GM12873 (cell line): ENCODE data around the gene CLIP2.

Experiments used
- TF ChIP-seq, protein P1 (sequence below): IDR thresholded peaks from 2 replicates; pipeline ENCODE4 v1.5.1; 2012; ENCODE audit warnings: low read depth, mild to moderate bottlenecking, moderate library complexity, low read length, control low read depth; ENCODE audit not compliant: insufficient read depth; ENCODE audit errors: missing control alignments

The CLIP2 gene

DNA sequence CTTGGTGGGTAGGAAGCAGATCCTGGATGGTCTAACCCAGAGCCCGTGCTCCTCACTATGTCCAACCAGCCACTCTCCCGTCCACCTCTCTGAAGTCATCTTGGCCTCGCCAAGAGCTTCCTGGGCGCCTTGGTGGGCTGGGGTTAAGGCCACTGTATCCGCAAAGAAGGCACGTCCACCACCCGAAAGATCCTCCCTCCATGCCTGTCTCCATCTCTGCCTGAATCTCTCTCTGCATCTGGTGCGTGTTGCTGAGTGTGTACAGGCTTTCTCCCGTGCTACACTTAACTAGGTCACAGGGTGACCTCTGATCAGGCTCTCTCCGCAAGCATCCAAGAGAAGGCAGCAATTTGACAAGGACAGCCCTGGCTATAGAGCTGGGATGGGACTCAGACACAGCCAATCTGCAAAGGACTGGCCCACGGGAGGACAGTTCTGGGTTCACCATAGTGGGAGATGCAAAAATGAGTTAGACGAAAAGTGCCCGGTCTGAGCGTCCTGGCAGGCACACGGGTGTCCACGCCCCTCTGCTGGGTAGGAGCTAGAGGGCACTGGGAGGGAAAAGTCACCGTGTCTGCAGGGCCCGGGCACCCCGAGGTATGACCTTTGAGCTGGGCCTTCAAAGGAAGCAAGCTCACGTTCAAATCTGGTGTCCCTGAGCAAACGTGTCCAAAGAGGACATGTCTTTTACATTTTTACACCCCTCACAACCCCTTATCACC is 25.6 kb upstream of the CLIP2 start:
- TF ChIP-seq, protein P1, sequence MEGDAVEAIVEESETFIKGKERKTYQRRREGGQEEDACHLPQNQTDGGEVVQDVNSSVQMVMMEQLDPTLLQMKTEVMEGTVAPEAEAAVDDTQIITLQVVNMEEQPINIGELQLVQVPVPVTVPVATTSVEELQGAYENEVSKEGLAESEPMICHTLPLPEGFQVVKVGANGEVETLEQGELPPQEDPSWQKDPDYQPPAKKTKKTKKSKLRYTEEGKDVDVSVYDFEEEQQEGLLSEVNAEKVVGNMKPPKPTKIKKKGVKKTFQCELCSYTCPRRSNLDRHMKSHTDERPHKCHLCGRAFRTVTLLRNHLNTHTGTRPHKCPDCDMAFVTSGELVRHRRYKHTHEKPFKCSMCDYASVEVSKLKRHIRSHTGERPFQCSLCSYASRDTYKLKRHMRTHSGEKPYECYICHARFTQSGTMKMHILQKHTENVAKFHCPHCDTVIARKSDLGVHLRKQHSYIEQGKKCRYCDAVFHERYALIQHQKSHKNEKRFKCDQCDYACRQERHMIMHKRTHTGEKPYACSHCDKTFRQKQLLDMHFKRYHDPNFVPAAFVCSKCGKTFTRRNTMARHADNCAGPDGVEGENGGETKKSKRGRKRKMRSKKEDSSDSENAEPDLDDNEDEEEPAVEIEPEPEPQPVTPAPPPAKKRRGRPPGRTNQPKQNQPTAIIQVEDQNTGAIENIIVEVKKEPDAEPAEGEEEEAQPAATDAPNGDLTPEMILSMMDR: no peak

DNA sequence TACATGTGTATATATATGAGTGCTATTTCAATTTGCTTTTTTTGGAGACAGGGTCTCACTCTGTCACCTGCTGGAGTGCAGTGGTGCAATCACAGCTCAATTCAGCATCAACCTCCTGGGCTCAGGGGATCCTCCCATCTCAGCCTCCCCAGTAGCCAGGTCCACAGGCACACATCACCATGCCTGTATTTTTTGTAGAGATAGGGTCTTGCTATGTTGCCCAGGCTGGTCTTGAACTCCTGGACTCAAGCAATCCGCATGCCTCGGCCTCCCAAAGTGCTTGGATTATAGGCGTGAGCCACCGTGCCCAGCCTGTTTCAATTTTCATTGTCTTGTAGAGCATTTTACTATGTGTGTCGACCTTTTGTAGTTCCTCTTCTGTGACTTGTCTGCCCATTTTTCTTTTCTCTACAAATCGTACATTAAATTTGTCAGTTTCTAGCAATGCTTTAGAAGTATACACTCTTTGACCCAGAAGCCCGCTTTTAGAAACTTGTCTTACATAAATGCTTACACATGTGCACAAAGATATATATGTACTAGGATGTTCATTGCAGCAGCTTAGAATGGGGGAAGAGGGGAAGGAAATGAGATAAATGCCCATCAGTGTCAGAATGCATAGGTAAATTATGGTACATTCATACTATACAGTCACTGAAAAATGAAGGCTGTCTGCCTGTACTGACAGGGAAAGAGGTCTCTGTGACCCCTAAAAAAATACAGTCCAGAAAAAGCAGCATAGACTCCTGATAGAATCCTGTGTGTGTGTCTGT is 22.8 kb upstream of the CLIP2 start:
- TF ChIP-seq, protein P1: no peak

DNA sequence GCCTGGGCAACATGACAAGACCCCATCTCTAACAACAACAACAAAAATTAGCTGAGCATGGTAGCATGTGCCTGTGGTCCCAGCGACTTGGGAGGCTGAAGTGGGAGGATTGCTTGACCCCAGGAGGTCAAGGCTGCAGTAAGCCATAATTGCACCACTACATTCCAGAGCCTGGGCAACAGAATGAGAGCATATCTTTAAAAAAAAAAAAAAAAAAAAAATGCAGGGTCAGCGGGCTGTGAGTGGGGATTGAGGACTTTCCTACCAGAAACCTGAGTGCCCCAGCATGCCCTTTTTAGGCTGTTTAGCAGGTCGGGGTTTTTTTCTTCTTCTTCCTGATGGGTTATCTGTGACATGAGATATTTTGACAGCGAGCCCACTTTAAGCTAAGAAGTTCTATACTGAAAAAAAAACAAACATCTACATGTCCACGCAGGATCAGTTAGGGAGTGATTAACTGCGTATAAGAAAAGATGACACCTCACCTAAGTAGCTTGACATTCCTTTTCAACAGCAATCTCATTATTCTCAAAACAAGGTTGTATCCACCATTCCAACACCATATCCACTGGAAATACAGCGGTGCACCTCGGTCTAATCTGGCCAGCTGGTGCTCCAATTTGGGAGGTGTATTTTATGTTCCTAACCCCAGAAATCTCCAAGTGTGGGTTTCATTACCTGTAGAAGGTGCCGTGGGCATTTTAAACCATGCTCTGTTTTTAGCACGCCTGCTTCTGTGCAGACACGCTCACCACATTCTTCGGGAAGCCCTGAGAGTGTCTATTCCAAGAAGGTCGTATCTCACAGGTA is 21.2 kb upstream of the CLIP2 start:
- TF ChIP-seq, protein P1: no peak

DNA sequence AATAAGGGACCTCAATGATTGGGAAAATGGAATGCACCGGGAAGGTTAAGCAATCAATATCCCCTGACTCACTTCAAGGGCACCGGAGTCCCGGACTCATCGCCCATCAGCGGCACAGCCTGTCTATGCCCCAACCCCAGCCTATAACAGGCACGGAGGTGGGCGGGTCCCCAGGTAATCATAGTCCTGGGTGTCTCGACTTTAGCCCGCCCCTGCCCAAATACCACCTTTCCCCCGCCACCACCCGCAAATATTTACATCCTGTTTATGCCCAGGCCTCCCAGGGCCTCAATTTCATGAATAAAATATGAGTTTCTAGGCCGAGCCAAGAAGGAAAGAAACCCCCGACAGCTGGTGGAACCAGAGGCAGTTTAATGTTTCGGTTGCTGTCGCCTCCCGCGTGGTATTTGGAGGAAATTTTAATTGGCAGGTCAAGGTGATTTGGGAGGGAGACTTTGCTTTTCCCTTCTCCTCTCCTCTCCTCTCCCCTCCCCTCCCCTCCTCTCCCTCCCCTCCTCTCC is 19.4 kb upstream of the CLIP2 start:
- TF ChIP-seq, protein P1: no peak

DNA sequence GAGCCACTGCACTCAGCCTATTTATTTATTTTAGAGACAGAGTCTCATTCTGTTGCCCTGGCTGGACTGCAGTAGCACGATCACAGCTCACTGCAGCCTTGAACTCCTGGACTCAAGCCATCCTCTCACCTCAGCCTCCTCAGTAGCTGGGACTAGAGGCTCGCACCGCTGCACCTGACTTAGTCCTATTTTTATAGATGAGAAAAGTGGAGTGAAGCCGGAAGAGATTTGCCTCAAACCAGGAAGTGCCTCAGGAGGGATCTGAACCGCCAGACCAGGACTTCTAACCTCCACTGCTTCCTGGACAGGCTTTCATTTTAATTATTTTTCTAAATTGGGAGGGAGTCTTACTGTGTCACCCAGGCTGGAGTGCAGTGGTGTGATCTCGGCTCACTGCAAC is 17.5 kb upstream of the CLIP2 start:
- TF ChIP-seq, protein P1: no peak

DNA sequence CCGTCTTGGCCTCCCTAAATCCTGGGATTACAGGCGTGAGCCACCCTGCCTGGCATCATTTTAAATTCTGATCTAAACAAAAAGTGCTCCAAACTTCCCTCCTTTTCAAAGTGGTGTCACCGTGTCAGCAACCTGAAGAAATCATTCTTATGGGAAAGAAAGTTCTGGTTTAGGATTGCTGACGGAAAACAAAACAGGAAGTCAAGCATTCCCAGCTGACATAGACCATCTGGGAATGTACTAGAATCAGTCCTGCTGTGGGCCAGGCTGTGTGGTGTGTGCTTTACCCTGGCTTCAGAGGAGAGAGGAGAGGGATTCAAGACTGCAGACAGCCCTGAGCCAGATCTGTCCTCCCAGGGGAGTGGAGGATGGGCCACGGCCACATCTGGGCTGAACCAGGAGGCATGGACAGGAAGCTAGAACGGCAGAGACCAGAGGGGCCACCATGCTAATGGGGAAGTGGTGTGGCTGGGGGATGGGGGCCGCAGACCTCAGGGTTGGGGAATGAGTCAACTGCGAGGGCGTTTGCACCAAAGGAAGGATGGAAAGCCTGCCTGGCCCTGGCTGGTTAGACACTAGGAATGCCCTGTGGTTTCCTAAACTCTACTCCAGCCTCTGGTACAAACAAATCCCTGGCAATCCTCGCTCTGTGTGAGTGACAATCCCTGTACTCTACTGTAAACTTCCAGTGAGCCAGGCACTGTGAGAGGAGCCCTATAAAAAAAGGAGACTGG is 16.7 kb upstream of the CLIP2 start:
- TF ChIP-seq, protein P1: no peak
